GM12878 (cell line): Measurements from ENCODE around the gene SCNN1B. TPM values are rescaled to one million over a fixed set of nuclear protein-coding genes. Genes with fewer than 3 reads are reported as not detected.

Source experiments
- ATAC-seq: fragments of 200-7000 bp; cut with Tn5 transposase; 3 replicates; pipeline ENCODE4 v1.9.1; 2020; ENCODE audit warnings: mild to moderate bottlenecking, moderate library complexity
- BruUV-seq: library from RNA; stranded (reverse); fragments of 400-500 nt; replicated peaks from 2 replicates; lab custom pipeline; 2021; lab: Mats Ljungman, UMichigan
- CTCF ChIA-PET: fragments of 300-600 bp; sonication (Branson Sonifier 250); formaldehyde crosslinking; extraction: SDS; loops from one replicate; lab custom pipeline; 2021; ENCODE audit warnings: inconsistent platforms; lab: Yijun Ruan, JAX
- POLR2A ChIA-PET: fragments of 350-600 bp; formaldehyde crosslinking; extraction: SDS; loops from one replicate; lab custom pipeline; 2021; ENCODE audit warnings: inconsistent platforms; lab: Charles Lee
- RAD21 ChIA-PET: fragments of 300-600 bp; sonication (Branson Sonifier 250); formaldehyde crosslinking; loops from one replicate; lab custom pipeline; 2023; ENCODE audit warnings: antibody characterized with exemption; ENCODE audit not compliant: unreplicated experiment; lab: Charles Lee
- SMC1A ChIA-PET: fragments of 300-600 bp; sonication (Branson Sonifier 250); formaldehyde crosslinking; loops from one replicate; lab custom pipeline; 2023; ENCODE audit not compliant: unreplicated experiment, uncharacterized antibody; lab: Charles Lee
- DNase-seq: peaks from one replicate; pipeline ENCODE4 v3.0.0-alpha.2; 2011; ENCODE audit warnings: low read depth, low spot score
- FAIRE-seq: peaks from 3 replicates; lab custom pipeline; 2011; peaks lifted over from hg19 to GRCh38; lab: Jason Lieb, UNC
- H2AFZ ChIP-seq: 2 replicates; pipeline ENCODE4 v1.6.0; 2011; ENCODE audit warnings: low read depth, low read length, control low read depth; ENCODE audit not compliant: control insufficient read depth
- H3K27ac ChIP-seq: 2 replicates; pipeline ENCODE4 v1.5.1; 2011; ENCODE audit warnings: control low read depth; ENCODE audit not compliant: control insufficient read depth, insufficient read depth
- H3K27me3 ChIP-seq, 2 experiments: replicated peaks in 1 of 2; 2 replicates each; pipeline versions ENCODE4 v1.6.0 to v1.6.1; 2011; ENCODE audit warnings: low read length in 1 of 2; ENCODE audit not compliant: control insufficient read depth in 2 of 2, insufficient read depth in 2 of 2
- H3K36me3 ChIP-seq, 2 experiments: 2 replicates each; pipeline ENCODE4 v1.5.1; 2011; ENCODE audit warnings: low read length in 1 of 2; ENCODE audit not compliant: control insufficient read depth in 2 of 2, insufficient read depth in 2 of 2
- H3K4me1 ChIP-seq: 2 replicates; pipeline ENCODE4 v1.6.1; 2011; ENCODE audit warnings: mild to moderate bottlenecking, low read length, moderate library complexity, mixed read lengths; ENCODE audit not compliant: control insufficient read depth, insufficient read depth
- H3K4me2 ChIP-seq: 2 replicates; pipeline ENCODE4 v1.6.0; 2011; ENCODE audit warnings: control low read depth; ENCODE audit not compliant: control insufficient read depth, insufficient read depth
- H3K4me3 ChIP-seq: fragments of 200-600 bp; sonication (generic); 2 replicates; pipeline ENCODE4 v1.5.1; 2016
- H3K79me2 ChIP-seq: 2 replicates; pipeline ENCODE4 v1.6.0; 2011; ENCODE audit warnings: low read length; ENCODE audit not compliant: control insufficient read depth, insufficient read depth
- H3K9ac ChIP-seq: 2 replicates; pipeline ENCODE4 v1.8.0; 2011; ENCODE audit warnings: low read length, control low read depth, mixed read lengths; ENCODE audit not compliant: control insufficient read depth, insufficient read depth
- H3K9me3 ChIP-seq: replicated peaks from 3 replicates; pipeline ENCODE4 v1.5.1; 2011; ENCODE audit warnings: mild to moderate bottlenecking, low read length; ENCODE audit not compliant: control insufficient read depth, insufficient read depth
- H4K20me1 ChIP-seq: 2 replicates; pipeline ENCODE4 v1.6.0; 2011; ENCODE audit not compliant: control insufficient read depth, insufficient read depth
- ESRRA ChIP-seq: IDR thresholded peaks from 2 replicates; pipeline ENCODE4 v1.6.1; 2012; ENCODE audit warnings: mild to moderate bottlenecking, low read length, improper control_type of control experiment
- IRF4 ChIP-seq: IDR thresholded peaks from 2 replicates; pipeline ENCODE4 v1.6.1; 2011; ENCODE audit warnings: low read depth, low read length
- MTA3 ChIP-seq: IDR thresholded peaks from 2 replicates; pipeline ENCODE4 v1.6.1; 2012; ENCODE audit warnings: low read length, inconsistent platforms, borderline replicate concordance
- NFXL1 ChIP-seq: fragments of 450-650 bp; IDR thresholded peaks from 2 replicates; pipeline ENCODE4 v1.6.1; 2017; ENCODE audit warnings: antibody characterized with exemption, mild to moderate bottlenecking, borderline replicate concordance
- RB1 ChIP-seq: fragments of 450-650 bp; formaldehyde crosslinking; IDR thresholded peaks from 2 replicates; pipeline ENCODE4 v1.6.1; 2017; ENCODE audit warnings: mild to moderate bottlenecking, borderline replicate concordance
- RFX5 ChIP-seq: IDR thresholded peaks from 2 replicates; pipeline ENCODE4 v1.6.1; 2011; ENCODE audit warnings: low read depth, low read length, improper control_type of control experiment
- SUZ12 ChIP-seq: fragments of 200-600 bp; sonication (generic); IDR thresholded peaks from one replicate; pipeline ENCODE4 v1.6.1; 2018; ENCODE audit warnings: antibody characterized with exemption, mild to moderate bottlenecking; ENCODE audit not compliant: unreplicated experiment
- WRNIP1 ChIP-seq: IDR thresholded peaks from 2 replicates; pipeline ENCODE4 v1.6.1; 2011; ENCODE audit warnings: low read depth, low read length, improper control_type of control experiment, borderline replicate concordance
- ZBED1 ChIP-seq: IDR thresholded peaks from 2 replicates; pipeline ENCODE4 v1.6.1; 2016; ENCODE audit warnings: borderline replicate concordance
- WGBS: methylation state at CpG from one replicate; pipeline ENCODE4 v1.1.6; 2016; ENCODE audit warnings: low lambda C conversion rate; ENCODE audit not compliant: insufficient replicate concordance, insufficient coverage; ENCODE audit errors: missing lambda C conversion rate; 5-methylcytosine and 5-hydroxymethylcytosine counted together
- in situ Hi-C: fragments of 300-500 bp; cut with MboI; formaldehyde crosslinking; loops from 9 replicates; pipeline ENCODE4 v1.14.3; 2018; ENCODE audit warnings: mixed read lengths
- intact Hi-C: fragments of 100-400 bp; cut with micrococcal nuclease; formaldehyde crosslinking; loops from one replicate; pipeline ENCODE4 v1.14.2; 2022; ENCODE audit not compliant: unreplicated experiment
- polyA plus RNA-seq, 11 experiments: library from polyadenylated mRNA; depleted of rRNA in 4 of 11; unstranded in 6 of 11; stranded (reverse) in 5 of 11; fragments of >200 nt; fragmentation: Nextera tagmentation in 4 of 11; fragmentation: Illumina TruSeq in 1 of 11; extraction: Ambion mirVana in 4 of 11; extraction: Trizol in 1 of 11; gene quantifications; 1 replicate in 1 of 11; 2 replicates in 10 of 11; pipeline versions ENCODE4 v1.2.1 to v1.2.3, GENCODE V29; 2011 to 2016; ENCODE audit warnings: inconsistent platforms in 2 of 11, missing spikeins in 2 of 11, low read depth in 1 of 11
- total RNA-seq, 4 experiments: library from RNA; depleted of rRNA in 3 of 4; stranded (reverse); fragments of >200 nt in 3 of 4; fragmentation: Illumina TruSeq in 1 of 4; extraction: Trizol in 1 of 4; gene quantifications; 2 replicates each; pipeline versions ENCODE4 v1.2.1 to v1.2.3, GENCODE V29; 2013 to 2021
- TF ChIP-seq, protein P1 (sequence below): IDR thresholded peaks from 2 replicates; pipeline ENCODE4 v1.6.1; 2012; ENCODE audit warnings: mild to moderate bottlenecking, low read depth, low read length
- TF ChIP-seq, protein P2 (sequence below): IDR thresholded peaks from 2 replicates; pipeline ENCODE4 v1.6.1; 2011; ENCODE audit warnings: mild to moderate bottlenecking, low read depth, low read length, moderate library complexity; ENCODE audit not compliant: insufficient replicate concordance
- TF ChIP-seq, protein P3 (sequence below): fragments of 450-650 bp; IDR thresholded peaks from 2 replicates; pipeline ENCODE4 v1.6.1; 2018; ENCODE audit warnings: mild to moderate bottlenecking, low read depth, moderate library complexity; ENCODE audit not compliant: partially characterized antibody
- TF ChIP-seq, protein P4 (sequence below): IDR thresholded peaks from 2 replicates; pipeline ENCODE4 v1.6.1; 2011; ENCODE audit warnings: low read depth, mild to moderate bottlenecking, low read length, moderate library complexity, borderline replicate concordance; ENCODE audit errors: extremely low read depth
- TF ChIP-seq, protein P5 (sequence below): fragments of 450-650 bp; IDR thresholded peaks from 2 replicates; pipeline ENCODE4 v1.6.1; 2017; ENCODE audit warnings: mild to moderate bottlenecking, low read depth, inconsistent platforms; ENCODE audit not compliant: poor library complexity, severe bottlenecking

Gene SCNN1B
- total and polyA plus RNA-seq, 10 of the 15 experiments (the other 5 are each of a cell fraction or from before 2014, with no cell fraction given): 0.28 to 1.5 (median 0.64) TPM

DNA sequence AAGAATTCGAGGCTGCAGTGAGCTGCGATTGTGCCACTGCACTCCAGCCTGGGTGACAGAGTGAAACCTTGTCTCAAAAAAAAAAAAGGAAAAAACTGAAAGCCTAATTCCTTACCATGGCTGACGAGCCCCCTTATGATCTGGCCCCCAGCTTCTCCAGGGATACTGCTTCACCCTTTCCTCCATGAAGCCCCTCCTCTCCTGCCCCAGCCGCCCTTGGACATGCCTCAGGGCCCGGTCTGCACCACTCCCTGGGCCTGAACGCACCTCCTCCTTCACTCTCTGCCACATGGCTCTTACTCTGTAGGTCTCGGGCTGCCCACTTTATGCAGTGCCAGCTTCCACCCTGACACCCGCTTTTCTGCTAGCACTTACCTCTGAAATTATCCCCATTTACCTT, 85.6 kb downstream of the SCNN1B start:
- H2AFZ ChIP-seq: no peak overlapping the region
- H3K4me2 ChIP-seq: no peak overlapping the region
- no peaks in the 10 kb centered on the region for H3K4me1 ChIP-seq
- BruUV-seq: no TSS peak
- no peak overlapping the region for H3K27ac ChIP-seq
- H3K79me2 ChIP-seq: no peaks in the 10 kb centered on the region
- no peaks in the 10 kb centered on the region for H3K27me3 ChIP-seq
- H3K9me3 ChIP-seq: no peaks in the 10 kb centered on the region
- H3K36me3 ChIP-seq: peaks cover 0 to 5% of the 10 kb centered on the region in 2 experiments; a peak in 3 of 4 replicates
- H3K4me3 ChIP-seq: no peak overlapping the region
- no peak overlapping the region for H3K9ac ChIP-seq
- WGBS: 83% methylated on average over 8 of the region's 8 CpGs
- no peaks in the 10 kb centered on the region for H4K20me1 ChIP-seq
- ChIA-PET SMC1A (no interaction called here), POLR2A (interaction anchor here (0.7 kb wide), 1 partner anchor 83 kb away, joined by 5 read pairs; no protein-coding TSS in a partner anchor), CTCF (no interaction called here), RAD21 (no interaction called here)
- in situ Hi-C loops: no loop called here
- intact Hi-C loops: no loop called here
- DNase-seq: no peak
- no peak for ATAC-seq
- FAIRE-seq: no peak
- TF ChIP-seq, protein P1, sequence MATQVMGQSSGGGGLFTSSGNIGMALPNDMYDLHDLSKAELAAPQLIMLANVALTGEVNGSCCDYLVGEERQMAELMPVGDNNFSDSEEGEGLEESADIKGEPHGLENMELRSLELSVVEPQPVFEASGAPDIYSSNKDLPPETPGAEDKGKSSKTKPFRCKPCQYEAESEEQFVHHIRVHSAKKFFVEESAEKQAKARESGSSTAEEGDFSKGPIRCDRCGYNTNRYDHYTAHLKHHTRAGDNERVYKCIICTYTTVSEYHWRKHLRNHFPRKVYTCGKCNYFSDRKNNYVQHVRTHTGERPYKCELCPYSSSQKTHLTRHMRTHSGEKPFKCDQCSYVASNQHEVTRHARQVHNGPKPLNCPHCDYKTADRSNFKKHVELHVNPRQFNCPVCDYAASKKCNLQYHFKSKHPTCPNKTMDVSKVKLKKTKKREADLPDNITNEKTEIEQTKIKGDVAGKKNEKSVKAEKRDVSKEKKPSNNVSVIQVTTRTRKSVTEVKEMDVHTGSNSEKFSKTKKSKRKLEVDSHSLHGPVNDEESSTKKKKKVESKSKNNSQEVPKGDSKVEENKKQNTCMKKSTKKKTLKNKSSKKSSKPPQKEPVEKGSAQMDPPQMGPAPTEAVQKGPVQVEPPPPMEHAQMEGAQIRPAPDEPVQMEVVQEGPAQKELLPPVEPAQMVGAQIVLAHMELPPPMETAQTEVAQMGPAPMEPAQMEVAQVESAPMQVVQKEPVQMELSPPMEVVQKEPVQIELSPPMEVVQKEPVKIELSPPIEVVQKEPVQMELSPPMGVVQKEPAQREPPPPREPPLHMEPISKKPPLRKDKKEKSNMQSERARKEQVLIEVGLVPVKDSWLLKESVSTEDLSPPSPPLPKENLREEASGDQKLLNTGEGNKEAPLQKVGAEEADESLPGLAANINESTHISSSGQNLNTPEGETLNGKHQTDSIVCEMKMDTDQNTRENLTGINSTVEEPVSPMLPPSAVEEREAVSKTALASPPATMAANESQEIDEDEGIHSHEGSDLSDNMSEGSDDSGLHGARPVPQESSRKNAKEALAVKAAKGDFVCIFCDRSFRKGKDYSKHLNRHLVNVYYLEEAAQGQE: no peak
- TF ChIP-seq SUZ12: no peak
- TF ChIP-seq ZBED1: no peak
- TF ChIP-seq RB1: no peak
- TF ChIP-seq ESRRA: no peak
- TF ChIP-seq MTA3: no peak
- TF ChIP-seq, protein P2, sequence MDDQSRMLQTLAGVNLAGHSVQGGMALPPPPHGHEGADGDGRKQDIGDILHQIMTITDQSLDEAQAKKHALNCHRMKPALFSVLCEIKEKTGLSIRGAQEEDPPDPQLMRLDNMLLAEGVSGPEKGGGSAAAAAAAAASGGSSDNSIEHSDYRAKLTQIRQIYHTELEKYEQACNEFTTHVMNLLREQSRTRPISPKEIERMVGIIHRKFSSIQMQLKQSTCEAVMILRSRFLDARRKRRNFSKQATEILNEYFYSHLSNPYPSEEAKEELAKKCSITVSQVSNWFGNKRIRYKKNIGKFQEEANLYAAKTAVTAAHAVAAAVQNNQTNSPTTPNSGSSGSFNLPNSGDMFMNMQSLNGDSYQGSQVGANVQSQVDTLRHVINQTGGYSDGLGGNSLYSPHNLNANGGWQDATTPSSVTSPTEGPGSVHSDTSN: no peak
- no peak for TF ChIP-seq RFX5
- no peak for TF ChIP-seq IRF4
- TF ChIP-seq, protein P3, sequence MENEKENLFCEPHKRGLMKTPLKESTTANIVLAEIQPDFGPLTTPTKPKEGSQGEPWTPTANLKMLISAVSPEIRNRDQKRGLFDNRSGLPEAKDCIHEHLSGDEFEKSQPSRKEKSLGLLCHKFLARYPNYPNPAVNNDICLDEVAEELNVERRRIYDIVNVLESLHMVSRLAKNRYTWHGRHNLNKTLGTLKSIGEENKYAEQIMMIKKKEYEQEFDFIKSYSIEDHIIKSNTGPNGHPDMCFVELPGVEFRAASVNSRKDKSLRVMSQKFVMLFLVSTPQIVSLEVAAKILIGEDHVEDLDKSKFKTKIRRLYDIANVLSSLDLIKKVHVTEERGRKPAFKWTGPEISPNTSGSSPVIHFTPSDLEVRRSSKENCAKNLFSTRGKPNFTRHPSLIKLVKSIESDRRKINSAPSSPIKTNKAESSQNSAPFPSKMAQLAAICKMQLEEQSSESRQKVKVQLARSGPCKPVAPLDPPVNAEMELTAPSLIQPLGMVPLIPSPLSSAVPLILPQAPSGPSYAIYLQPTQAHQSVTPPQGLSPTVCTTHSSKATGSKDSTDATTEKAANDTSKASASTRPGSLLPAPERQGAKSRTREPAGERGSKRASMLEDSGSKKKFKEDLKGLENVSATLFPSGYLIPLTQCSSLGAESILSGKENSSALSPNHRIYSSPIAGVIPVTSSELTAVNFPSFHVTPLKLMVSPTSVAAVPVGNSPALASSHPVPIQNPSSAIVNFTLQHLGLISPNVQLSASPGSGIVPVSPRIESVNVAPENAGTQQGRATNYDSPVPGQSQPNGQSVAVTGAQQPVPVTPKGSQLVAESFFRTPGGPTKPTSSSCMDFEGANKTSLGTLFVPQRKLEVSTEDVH: no peak
- TF ChIP-seq NFXL1: no peak
- TF ChIP-seq, protein P4, sequence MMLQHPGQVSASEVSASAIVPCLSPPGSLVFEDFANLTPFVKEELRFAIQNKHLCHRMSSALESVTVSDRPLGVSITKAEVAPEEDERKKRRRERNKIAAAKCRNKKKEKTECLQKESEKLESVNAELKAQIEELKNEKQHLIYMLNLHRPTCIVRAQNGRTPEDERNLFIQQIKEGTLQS: no peak
- TF ChIP-seq, protein P5, sequence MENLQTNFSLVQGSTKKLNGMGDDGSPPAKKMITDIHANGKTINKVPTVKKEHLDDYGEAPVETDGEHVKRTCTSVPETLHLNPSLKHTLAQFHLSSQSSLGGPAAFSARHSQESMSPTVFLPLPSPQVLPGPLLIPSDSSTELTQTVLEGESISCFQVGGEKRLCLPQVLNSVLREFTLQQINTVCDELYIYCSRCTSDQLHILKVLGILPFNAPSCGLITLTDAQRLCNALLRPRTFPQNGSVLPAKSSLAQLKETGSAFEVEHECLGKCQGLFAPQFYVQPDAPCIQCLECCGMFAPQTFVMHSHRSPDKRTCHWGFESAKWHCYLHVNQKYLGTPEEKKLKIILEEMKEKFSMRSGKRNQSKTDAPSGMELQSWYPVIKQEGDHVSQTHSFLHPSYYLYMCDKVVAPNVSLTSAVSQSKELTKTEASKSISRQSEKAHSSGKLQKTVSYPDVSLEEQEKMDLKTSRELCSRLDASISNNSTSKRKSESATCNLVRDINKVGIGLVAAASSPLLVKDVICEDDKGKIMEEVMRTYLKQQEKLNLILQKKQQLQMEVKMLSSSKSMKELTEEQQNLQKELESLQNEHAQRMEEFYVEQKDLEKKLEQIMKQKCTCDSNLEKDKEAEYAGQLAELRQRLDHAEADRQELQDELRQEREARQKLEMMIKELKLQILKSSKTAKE: no peak
- no peak for TF ChIP-seq WRNIP1
